GM18873 (cell line): Measurements from ENCODE around the gene SLC8A1.

Source experiments
- ATAC-seq: cut with Tn5 transposase; IDR thresholded peaks from one replicate; pipeline ENCODE4 v1.9.1; 2021; ENCODE audit warnings: mild to moderate bottlenecking, moderate library complexity, moderate number of reproducible peaks; ENCODE audit not compliant: unreplicated experiment, low FRiP score

Gene SLC8A1

DNA sequence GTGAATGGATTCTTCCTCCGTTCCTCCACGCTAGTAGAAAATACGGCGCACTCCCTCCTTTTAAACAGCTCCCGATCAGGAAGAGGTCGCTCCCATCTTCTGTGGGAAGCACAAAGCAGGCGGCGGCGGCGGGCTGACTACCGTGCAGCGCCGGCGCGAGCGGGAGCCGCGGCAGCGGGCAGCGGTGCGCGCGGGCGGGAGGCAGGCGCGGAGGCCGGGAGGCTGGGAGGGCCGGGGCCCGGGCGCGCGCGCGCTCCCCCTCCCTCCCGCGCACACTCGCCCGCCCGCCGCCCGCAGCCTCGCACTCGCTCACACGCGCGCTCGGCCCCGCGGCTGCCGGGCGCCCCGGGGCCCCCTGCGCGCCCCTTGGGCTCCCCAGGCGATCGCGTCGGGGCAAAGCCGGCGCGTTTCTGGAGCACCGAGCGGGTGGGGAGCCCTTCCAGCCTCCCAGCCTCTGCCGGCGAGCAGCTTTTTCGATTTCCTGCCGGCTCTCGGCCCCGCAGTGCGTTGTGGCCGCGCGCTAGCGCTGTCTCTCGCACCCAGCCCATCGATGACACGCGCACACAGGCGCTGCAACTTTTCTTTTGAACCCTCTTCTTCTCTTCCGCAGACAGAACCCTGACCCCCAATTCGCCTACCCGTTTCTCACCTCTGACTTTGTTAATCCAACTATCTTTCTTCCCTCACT is at the start of gene SLC8A1:
Gene SLC8A1 (minus strand): TSS at position 173 of the 688 bp plus-strand sequence.
- ATAC-seq, result no peak

DNA sequence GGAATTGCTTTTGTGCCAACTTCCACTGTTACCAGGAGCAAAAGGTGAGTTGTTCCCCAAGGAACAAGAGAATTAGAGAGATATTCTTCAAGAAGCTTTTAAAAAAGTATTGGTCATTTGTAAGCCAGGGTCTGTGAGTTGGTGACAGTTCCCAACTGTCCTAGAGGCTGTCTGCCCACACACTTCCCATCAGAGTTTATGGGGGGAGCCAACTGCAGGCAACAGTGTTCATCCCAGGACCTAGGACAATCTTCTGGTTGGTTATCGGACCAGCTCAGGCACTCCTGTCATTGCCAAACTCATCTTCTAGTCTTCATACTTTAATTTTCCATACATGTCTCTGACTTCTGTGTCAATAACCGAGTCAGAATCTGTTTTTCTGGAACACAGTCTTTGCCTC is 47.5 kb upstream of the SLC8A1 start:
- ATAC-seq, result no peak

DNA sequence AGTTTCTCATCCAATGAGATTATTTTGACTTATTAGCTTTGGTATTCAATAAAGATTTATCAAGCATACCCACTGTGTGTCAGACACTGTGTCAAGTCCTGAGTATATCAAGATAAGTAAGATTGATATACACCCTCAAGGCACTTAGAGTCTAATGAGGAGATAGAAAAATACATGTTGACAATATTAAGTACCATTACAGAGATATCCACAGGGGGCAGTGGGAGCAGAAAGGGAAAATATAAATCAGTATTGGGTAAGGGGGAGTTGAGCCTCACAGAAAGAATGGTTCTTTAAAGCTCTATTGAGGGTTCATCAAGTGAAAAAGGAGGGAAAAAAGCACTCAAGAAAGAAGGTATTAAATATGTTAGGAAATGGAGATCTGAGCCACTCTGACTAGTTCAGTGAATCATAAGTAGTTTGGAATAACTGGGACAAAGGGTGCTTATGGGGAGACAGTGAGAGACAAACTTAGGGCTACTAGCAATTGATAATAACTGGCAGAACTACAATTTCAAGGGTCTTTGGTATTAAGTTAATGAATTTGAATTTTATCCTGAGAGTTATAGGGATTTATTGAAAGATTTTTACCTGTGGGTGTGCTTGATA is 45.5 kb upstream of the SLC8A1 start:
- no peak for ATAC-seq

DNA sequence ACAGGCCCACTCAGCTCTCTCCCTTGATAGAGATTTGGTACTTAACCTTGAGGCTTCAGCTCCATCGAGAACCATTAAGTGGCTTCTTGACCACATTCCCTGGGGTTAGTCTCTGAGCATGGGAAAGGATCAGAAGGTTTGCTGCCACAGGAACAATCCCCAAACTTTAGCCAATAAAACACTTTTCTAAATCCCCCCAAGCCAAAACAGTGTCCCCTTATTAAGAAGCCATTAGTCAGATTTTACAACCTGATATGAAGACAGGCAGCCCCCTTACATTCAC is 37.7 kb upstream of the SLC8A1 start:
- ATAC-seq, result no peak

DNA sequence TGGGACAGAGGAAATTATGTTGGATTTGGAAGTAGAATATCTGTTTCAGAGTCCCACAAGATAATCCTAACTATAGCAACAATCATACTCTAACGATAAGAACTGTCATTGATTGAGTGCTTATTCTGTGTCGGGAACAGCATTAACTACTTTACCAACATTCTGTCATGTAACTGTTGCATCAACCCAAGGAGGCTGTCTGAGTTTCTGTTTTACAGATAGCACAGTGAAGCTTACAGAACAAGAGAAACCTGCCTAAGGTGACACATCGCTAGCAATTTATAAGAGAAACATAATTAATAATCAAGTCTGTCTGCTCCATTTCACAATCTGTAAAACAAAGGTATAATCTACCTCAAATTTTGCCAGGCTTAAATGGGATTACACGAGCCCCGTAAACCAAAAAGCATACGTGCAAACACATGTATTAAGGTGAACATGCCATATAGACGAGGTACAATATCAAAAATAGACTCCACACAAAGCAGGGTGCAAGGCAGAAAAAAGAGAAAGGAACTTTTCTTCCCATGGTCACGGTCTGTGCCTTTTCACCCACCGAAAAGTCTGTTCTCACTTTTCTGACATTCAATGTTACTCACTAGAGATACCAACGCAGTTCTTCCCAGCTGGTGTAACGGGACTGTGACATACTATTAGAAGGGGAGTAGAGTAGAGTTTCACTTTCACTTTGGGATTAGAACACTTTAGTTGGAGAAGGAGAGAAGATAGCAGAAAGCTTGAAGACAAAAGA is 37.2 kb upstream of the SLC8A1 start:
- ATAC-seq, result no peak

DNA sequence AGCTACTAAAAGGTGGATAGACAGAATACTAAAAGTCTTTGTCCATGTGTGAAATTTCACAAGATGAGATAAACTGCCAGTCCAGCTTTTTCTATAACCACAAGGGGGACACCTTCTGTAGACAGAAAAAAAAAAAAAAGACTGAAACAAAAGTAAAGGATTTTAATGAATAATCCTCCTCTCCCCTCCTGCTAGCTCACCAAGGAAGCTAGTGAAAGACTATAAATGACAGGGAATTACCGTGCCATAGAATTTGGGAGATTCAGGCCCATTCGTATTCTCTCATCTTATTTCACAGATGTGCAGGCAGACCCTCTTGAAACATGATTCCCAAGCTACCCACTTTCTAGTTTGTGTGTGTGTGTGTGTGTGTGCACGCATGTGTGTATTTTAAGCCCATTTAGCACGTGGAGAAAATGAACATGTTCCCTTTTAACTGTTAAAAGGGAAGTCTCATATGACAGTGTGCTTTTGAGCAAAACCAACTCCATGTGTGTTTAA is 36.3 kb upstream of the SLC8A1 start:
- ATAC-seq, result no peak

DNA sequence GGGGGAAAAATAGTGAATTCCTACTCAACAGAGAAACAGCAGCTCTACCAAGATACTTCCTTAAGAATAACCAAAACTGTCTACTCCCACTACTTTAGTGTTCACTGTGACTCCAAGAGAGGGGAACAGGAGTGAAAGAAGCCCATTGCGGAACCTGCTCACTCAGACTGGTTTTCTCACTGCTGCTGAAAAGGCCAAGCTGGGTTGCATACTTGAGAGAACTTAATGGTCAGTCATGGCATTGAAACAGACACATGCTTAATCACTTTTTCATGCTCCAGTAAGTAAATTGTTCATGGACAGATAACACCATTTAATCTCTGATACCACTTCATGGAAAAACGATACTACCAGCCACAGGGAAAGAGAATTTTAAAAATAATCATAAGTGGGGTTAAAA is 35.7 kb upstream of the SLC8A1 start:
- ATAC-seq, result no peak

DNA sequence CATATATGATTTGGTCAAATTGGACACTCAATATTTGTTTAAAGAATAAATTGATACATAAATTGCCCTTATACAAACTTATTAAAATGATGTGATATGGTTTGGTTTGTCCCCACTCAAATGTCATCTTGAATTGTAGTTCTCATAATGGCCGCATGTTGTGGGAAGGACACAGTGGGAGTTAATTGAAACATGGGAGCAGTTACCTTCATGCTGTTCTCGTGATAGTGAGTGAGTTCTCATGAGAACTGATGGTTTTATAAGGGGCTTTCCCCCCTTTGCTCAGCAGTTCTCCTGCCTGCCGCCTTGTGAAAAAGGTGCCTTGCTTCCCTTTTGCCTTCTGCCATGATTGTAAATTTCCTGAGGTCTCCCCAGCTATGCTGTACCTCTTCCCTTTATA is 34.0 kb upstream of the SLC8A1 start:
- no peak for ATAC-seq

DNA sequence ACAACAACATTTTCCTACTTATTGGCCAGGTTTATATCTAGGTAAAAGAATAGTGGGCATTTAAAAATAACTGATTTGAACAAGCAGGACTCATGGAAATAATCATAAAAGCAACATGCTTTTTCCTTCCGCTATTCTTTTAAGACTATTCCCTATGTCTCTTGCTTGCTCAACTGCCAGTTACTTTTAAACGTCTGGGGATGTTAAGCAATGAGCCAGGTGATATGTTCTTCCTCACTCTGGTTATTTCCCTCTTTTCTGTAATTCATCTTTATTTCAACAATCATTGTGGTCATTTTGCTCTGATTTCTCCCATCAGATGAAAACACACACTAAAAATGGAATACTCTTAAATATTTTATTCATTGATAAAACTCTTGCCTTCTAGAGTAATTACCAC is 33.4 kb upstream of the SLC8A1 start:
- no peak for ATAC-seq

DNA sequence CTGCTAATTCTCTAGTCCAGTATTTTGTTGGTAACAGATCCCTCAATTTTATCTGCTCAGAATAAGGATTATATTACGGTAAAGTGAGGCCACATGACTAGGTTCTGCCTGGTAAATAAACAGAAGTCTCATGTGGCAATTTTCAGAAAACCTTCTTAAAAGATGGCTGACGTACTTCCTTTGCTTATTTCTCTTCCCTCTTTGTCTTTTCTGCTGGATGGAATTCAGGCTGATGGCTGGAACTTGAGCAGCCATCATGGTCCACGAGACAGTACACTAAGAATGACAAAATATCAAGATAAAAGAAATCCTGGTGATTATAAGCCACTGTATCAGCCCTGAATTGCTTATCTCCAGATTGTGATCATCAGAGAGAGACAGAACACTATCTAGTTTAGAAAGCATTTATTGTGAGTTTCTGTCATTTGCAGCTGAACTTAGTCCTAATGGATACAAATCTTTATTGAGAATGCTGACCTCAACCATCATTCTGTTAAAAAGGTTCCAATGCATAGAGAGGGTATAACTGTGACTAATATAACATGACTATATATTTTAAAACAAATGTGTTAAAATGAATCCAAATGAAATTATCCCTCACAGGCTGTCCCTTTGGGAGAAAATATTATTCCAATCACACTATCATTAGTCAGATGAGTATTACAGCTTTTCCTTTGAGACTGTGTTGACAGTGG is 31.8 kb upstream of the SLC8A1 start:
- ATAC-seq, result no peak

DNA sequence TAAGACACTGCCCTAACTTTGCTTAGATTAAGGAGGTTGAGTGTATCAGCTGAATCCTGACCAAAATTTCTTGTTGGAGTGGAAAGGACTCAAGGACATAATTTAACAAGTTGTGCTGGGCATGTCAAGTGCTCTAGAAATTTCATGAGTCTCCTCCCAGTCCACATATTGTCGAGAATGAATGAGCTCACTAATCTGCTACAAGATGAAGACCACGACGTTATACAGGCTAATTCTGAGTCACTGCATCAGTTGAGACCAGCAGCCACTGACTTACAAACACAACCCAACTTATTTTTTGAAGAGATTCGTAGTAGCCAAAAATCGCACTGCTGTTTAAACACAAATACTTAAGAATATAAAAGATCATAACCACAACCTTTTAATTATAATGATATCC is 28.7 kb upstream of the SLC8A1 start:
- ATAC-seq, result no peak

DNA sequence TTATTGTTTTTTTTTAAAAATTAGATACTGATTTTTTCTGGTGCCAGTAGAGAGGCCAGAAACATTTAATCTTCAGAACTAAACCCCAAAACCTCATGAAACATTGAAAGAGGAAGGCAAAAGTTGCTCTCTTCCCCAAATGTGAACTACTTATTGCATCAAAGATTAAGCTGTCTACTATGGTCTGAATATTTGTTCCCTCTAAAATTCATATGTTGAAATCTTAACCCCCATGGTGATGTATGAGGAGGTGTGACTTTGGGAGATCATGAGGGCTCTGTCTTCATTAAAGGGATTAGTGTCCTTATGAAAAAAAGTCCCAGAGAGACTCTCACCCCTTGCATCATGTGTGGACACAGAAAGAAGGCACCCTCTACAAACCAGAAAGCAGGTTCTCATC is 28.2 kb upstream of the SLC8A1 start:
- ATAC-seq, result no peak

DNA sequence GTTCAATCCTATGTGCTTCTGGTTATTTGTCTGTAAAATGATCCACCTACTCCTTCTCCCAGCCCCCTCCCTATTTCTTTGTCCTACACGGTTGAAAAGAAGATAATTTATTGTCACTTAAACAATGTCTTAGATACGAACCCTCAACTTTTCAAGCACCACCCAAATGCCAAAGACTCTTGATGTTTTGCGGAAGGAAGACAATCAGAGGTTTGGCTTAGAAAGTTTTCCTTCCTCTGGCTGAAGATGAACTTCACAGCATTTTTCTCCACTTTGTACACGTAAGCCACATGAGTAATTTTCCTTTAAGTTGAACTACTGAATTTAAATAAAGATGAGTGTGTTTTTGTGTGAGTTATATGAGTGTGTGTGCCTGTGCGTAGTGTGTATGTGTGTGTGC is 25.5 kb upstream of the SLC8A1 start:
- no peak for ATAC-seq

DNA sequence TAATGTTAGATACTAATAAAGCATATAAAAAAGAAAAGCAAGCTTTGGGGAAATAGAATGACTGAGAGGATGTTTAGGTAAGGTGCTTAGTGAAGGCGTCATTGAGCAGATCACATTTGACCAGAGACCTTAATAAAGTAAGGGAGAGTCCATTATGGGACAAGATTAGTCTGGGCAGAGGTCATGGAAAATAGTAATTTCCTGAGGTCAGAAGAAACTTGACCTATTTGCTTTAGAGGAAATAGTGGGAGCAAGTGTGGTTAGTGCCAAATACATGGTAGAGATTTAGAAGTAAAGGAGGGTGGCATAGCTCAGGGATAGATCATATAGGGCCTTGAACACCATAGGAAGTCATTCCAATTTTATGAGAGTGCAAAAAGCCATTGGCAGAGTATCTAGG is 24.5 kb upstream of the SLC8A1 start:
- ATAC-seq, result no peak

DNA sequence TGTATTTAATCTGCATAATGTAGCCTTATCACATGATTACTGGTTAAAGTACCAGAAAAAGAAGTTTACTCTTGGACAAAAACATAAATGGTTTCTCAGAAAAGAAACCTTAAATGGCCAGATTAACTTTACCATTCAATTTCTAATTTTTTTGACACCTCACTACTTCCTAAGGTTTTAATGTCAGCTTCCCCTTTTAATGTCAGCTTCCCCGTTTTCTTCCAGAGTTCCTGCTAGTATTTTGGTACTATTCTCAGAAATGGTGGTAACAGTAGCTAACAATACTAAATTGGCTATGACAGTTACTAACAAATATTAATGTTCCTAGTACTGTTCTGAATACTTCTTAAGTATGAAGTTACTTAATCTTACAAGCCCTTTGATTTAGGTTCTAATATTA is 22.4 kb upstream of the SLC8A1 start:
- ATAC-seq, result no peak

DNA sequence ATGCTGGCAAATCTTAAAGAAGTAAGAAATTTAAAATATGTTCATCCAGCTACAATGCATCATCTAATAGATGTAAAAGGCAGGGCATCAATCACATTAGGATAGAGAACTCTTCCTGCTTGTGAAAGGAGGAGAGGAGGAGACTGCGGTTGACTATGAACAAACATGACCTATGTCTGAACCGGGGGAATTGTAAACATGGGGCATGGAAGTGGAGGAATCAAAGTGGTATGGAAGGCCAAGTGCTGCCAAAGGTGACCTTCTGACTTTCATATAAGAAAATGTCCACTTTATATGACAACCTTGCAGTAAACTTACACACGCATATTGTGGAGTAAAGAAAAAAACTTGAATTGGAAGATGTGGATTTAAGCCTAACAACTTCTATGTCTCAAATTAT is 20.0 kb upstream of the SLC8A1 start:
- no peak for ATAC-seq

DNA sequence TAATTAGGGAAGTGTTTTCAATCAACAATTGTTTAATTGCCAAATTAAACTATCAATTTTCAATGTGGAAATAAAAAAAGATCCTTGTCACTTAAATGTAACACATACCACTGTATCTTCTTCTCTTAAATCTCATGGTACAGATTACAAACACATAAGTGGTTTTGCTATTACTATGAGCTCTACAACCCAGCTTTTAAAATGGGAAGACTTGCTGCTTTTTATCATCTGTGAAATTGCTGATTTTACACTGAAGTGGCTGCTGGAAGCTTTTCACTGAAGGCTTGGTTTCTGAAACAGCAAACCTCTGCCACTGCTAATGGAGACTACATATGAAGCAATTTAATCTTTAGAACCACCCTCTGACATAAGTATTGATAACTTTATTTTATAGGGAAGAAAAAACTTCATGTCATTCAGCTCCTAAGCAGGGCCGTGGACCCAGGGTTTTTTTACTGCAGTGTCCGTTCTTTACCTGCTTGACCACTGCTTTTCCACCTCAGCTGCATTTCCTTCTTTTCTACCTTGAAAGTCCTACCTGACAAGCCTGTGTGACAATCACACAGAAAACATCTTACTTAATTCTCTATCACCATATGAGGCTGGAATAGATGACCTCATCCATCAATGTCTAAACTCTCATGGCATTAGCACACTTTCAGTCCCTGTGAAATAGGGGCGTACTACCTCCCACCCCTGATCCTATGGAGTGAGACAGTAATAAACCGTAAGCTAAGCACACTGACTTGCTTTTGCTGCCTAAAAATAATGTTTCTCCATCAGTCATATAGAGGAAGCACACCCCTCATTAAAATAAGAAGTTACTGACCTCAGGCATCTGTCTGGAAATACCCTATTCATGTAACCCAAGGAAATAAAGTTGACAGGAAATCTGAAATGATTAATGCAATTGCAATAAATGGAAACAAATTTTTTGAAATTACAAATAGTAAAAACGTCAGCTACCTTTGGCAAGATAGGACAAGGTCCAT is 19.2 kb upstream of the SLC8A1 start:
- no peak for ATAC-seq

DNA sequence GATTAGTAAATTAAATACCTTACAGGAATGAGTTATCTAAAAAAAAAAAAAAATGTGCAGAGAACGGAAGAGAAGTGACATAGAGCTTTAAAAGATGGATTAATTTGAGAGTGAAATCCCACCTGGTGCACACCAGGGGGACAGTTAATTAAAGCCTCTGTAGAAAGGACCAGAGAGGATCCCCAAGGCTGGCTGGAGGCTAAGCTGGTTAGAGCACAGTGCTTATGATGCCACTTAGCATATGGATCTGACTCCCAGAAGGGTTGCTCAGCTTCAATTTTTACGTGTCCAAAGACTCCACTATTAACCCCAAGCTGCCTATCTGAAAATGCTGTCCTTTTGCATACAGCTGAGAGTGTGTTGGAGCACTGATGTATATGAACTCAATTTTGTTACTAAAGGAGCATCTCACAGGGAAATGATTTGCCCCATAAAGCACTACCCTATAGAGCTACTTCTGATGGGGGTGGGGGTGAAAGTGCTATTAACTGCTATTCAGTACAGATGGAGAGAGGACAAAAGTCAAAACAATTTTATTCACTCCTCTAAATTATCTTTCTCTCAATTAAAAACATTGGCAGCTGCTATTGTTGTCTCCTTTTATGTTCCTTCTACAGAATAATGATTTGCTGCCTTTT is 15.2 kb upstream of the SLC8A1 start:
- no peak for ATAC-seq

DNA sequence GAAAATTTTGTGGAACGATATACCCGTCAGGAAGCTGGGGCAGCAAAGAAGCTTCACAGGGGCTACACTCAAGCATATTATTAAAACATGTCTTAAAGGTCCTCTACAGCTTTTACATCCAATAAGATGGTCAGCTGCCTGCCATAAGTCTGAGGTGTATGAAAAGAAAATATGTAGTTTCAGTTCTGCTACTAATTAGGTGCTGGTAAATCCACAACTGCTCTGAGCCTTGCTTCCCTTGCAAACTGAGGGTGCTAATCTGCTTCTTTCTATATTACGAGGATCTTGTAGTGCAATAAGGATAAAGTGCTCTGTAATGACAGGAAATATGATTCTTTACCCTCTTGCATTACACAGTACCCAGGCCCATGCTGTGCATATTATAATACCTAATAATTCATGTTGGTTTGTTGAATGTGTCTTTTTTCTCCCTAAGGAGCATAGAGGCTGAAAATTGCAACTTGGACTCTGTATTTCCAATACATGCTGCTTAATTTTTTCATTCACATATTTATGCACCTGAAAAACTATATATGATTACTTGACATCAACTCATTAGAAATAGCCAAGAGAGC is 14.5 kb upstream of the SLC8A1 start:
- ATAC-seq, result no peak
